Measurements from ENCODE around the gene CCR3.

CCR3 gene

DNA sequence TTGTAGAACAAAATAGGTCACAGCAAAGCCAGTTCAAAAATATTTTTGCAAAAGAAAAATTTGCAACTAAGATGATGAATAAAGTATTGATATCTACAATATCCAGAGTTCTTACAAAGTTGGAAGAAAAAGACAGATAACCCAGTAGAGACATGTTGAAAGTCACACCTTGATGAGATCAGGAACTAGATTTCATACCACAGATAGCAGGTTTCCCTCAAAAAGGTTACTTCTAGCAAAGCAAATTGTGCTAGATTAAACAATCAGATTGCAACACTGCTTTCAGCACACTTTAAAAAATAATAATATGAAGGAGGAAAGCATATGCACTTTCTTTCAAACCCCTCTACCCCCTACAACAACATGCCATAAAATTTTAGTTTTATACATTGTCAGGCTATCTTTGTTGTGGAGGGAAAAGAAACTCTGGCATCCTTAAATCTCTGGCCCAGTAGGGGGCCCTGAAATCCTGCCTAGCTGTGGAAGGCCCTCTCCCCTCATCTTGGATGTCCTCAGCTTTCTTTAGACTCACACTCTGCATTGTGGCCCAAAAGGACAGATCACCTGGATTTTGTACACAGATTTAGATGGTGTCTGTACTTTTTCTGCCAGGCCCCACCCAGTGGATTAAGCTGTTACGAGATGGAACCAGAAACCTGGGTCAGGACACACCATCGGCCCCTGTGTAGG lies 50.9 kb downstream of the CCR3 start:
- H3K9ac ChIP-seq (ENCODE audit: insufficient read length), result no peak overlapping the region
- no peaks in the 10 kb centered on the region for H3K36me3 ChIP-seq (ENCODE audit: insufficient read depth, low read length)
- H3K9me3 ChIP-seq (ENCODE audit: low read depth, low read length), result no peaks in the 10 kb centered on the region
- no peak for TF ChIP-seq POLR2AphosphoS5 (IDR thresholded peaks at IDR 0.05; ENCODE audit: borderline replicate concordance, low read depth, low read length)
- TF ChIP-seq FOXP2 (optimal IDR thresholded peaks at IDR 0.05; ENCODE audit: control extremely low read depth, extremely low read length, insufficient read depth), result no peak
- TF ChIP-seq EZH2 (IDR thresholded peaks at IDR 0.05), result no peak
- no peak overlapping the region for H3K4me3 ChIP-seq
- H3K27ac ChIP-seq, result no peak overlapping the region
- DNase-seq (ENCODE audit: low read depth, low spot score), result no peak

GRCh38 chr3:46293991-46294833 lies 52.0 kb downstream of the CCR3 start:
- Histone ChIP-seq H3K9ac (ENCODE audit: insufficient read length) (no peak overlapping the region), H3K36me3 (ENCODE audit: insufficient read depth, low read length) (no peaks in the 10 kb centered on the region), H3K9me3 (ENCODE audit: low read depth, low read length) (no peaks in the 10 kb centered on the region), H3K27ac (no peak overlapping the region), H3K4me3 (no peak overlapping the region)
- no peak for DNase-seq (ENCODE audit: low read depth, low spot score)
- TF ChIP-seq POLR2AphosphoS5 (IDR thresholded peaks at IDR 0.05; ENCODE audit: borderline replicate concordance, low read depth, low read length) (no peak), EZH2 (IDR thresholded peaks at IDR 0.05) (no peak), FOXP2 (optimal IDR thresholded peaks at IDR 0.05; ENCODE audit: control extremely low read depth, extremely low read length, insufficient read depth) (no peak)

- no peaks in the 10 kb centered on the region for H3K36me3 ChIP-seq (ENCODE audit: insufficient read depth, low read length)
- TF ChIP-seq FOXP2 (optimal IDR thresholded peaks at IDR 0.05; ENCODE audit: control extremely low read depth, extremely low read length, insufficient read depth) (no peak), POLR2AphosphoS5 (IDR thresholded peaks at IDR 0.05; ENCODE audit: borderline replicate concordance, low read depth, low read length) (no peak)
- H3K9ac ChIP-seq (ENCODE audit: insufficient read length), result no peak overlapping the region
- no peak for DNase-seq (ENCODE audit: low read depth, low spot score)
- H3K4me3 ChIP-seq, result no peak overlapping the region
- no peak overlapping the region for H3K27ac ChIP-seq
- H3K9me3 ChIP-seq (ENCODE audit: low read depth, low read length), result no peaks in the 10 kb centered on the region
Measured at GRCh38 chr3:46296826-46297225, 54.6 kb downstream of the CCR3 start.

DNA sequence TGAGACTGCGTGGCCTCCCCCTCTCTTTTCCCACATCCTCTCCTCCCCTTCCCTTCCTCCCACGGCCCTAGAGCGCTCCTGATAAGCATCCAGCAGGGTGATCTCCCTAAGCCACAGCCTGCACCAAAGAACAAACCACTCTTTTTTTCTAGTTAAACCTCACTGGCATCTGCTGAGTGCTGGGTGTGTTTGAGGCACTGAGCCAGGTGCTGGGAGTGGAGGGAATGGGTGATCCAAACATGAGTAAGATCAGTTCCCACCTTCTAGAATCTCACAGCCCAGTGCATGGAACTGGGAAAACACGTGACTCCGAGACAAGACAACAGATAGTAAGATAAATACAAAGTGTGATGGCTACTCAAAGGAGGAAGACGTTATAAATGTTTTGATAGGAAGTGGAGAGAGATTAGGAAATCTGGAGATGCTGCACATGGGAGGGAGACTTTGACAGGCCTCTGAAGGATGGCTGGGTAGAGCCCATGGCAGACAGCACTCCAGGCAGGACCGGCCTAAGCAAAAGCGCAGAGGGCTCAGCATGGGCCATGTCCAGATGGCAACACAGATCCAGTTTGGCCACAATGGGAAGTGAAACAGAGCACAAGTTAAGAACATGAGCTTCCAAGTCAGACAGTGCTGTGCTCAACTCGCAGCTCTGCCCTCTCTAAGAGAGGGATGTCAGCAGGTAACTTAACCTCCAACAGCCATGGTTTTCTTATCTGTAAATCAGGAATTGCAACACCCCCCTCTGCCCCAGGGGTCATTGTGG lies 55.6 kb downstream of the CCR3 start:
- no peaks in the 10 kb centered on the region for H3K9me3 ChIP-seq (ENCODE audit: low read depth, low read length)
- no peak overlapping the region for H3K4me3 ChIP-seq
- no peak for TF ChIP-seq EZH2 (IDR thresholded peaks at IDR 0.05)
- no peak for TF ChIP-seq FOXP2 (optimal IDR thresholded peaks at IDR 0.05; ENCODE audit: control extremely low read depth, extremely low read length, insufficient read depth)
- no peak for TF ChIP-seq POLR2AphosphoS5 (IDR thresholded peaks at IDR 0.05; ENCODE audit: borderline replicate concordance, low read depth, low read length)
- H3K36me3 ChIP-seq (ENCODE audit: insufficient read depth, low read length), result no peaks in the 10 kb centered on the region
- no peak overlapping the region for H3K9ac ChIP-seq (ENCODE audit: insufficient read length)
- no peak overlapping the region for H3K27ac ChIP-seq
- no peak for DNase-seq (ENCODE audit: low read depth, low spot score)

GRCh38 chr3:46298871-46299607 lies 56.8 kb downstream of the CCR3 start:
- no peak for DNase-seq (ENCODE audit: low read depth, low spot score)
- H3K4me3 ChIP-seq, result no peak overlapping the region
- TF ChIP-seq EZH2 (IDR thresholded peaks at IDR 0.05) (no peak), FOXP2 (optimal IDR thresholded peaks at IDR 0.05; ENCODE audit: control extremely low read depth, extremely low read length, insufficient read depth) (no peak), POLR2AphosphoS5 (IDR thresholded peaks at IDR 0.05; ENCODE audit: borderline replicate concordance, low read depth, low read length) (no peak)
- no peaks in the 10 kb centered on the region for H3K9me3 ChIP-seq (ENCODE audit: low read depth, low read length)
- no peak overlapping the region for H3K27ac ChIP-seq
- H3K36me3 ChIP-seq (ENCODE audit: insufficient read depth, low read length), result no peaks in the 10 kb centered on the region
- no peak overlapping the region for H3K9ac ChIP-seq (ENCODE audit: insufficient read length)

GRCh38 chr3:46299608-46300460 lies 57.6 kb downstream of the CCR3 start:
- no peak for TF ChIP-seq EZH2 (IDR thresholded peaks at IDR 0.05)
- Histone ChIP-seq H3K4me3 (no peak overlapping the region), H3K9ac (ENCODE audit: insufficient read length) (no peak overlapping the region), H3K27ac (no peak overlapping the region), H3K9me3 (ENCODE audit: low read depth, low read length) (no peaks in the 10 kb centered on the region), H3K36me3 (ENCODE audit: insufficient read depth, low read length) (no peaks in the 10 kb centered on the region)
- DNase-seq (ENCODE audit: low read depth, low spot score), result no peak

DNA sequence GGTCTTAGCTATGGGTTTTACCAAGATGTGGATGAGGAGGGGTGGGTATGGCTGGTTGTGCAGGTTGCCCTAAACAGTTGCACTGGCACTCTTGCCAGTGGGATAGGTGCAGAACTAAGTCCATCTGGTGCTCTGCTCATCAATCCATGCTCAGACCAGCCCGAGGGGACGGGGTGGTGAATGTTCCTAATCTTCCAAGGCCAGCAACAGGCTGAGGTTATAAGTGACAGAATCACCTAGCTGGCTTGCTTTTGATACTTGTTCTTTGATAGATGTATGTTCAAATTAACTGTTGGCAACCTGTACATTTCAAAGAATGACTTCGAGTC lies 58.2 kb downstream of the CCR3 start:
- Histone ChIP-seq H3K9me3 (ENCODE audit: low read depth, low read length) (no peaks in the 10 kb centered on the region), H3K27ac (no peak overlapping the region), H3K36me3 (ENCODE audit: insufficient read depth, low read length) (no peaks in the 10 kb centered on the region), H3K4me3 (no peak overlapping the region), H3K9ac (ENCODE audit: insufficient read length) (no peak overlapping the region)
- no peak for TF ChIP-seq EZH2 (IDR thresholded peaks at IDR 0.05)
- no peak for DNase-seq (ENCODE audit: low read depth, low spot score)
